K562 (cell line): ENCODE results near the gene HSPA6. TPM values are rescaled to one million over a fixed set of nuclear protein-coding genes. Genes with fewer than 3 reads are reported as not detected.

Experiments
- BRCA1 ChIP-seq, 2 experiments: fragments of 450-650 bp in 1 of 2; sonication (generic) in 1 of 2; formaldehyde crosslinking in 1 of 2; IDR thresholded peaks; 2 replicates each; pipeline versions ENCODE4 v1.5.0 to v1.6.1; 2017 to 2020; ENCODE audit warnings: mild to moderate bottlenecking in 1 of 2, missing genetic modification reagents in 1 of 2
- CBFA2T2 ChIP-seq: fragments of 450-650 bp; conservative IDR thresholded peaks from 2 replicates; pipeline ENCODE4 v1.6.1; 2017; ENCODE audit warnings: mild to moderate bottlenecking
- ETV1 ChIP-seq: fragments of 450-650 bp; conservative IDR thresholded peaks from 2 replicates; pipeline ENCODE4 v1.6.1; 2016; ENCODE audit warnings: missing genetic modification characterization, control low read depth, low read depth, missing compliant biosample characterization
- FOSL1 ChIP-seq: fragments of 200-800 bp; sonication (Bioruptor generic); conservative IDR thresholded peaks from 2 replicates; pipeline ENCODE4 v1.6.1; 2016; ENCODE audit warnings: missing genetic modification characterization, missing compliant biosample characterization
- HDAC8 ChIP-seq: fragments of 450-650 bp; IDR thresholded peaks from 2 replicates; pipeline ENCODE4 v1.6.1; 2016; ENCODE audit warnings: mild to moderate bottlenecking, missing genetic modification characterization, moderate library complexity, missing compliant biosample characterization
- MAZ ChIP-seq, 2 experiments: fragments of 450-650 bp in 1 of 2; sonication (generic) in 1 of 2; formaldehyde crosslinking; IDR thresholded peaks in 1 of 2; conservative IDR thresholded peaks in 1 of 2; 2 replicates each; pipeline versions ENCODE4 v1.4.0 to v1.5.0; 2020; ENCODE audit warnings: mild to moderate bottlenecking in 1 of 2, missing genetic modification reagents in 1 of 2
- MCM2 ChIP-seq: fragments of 450-650 bp; IDR thresholded peaks from 2 replicates; pipeline ENCODE4 v1.6.1; 2017; ENCODE audit warnings: low read depth, mild to moderate bottlenecking
- MLX ChIP-seq, 2 experiments: fragments of 450-650 bp in 1 of 2; sonication (generic) in 1 of 2; formaldehyde crosslinking; conservative IDR thresholded peaks; 2 replicates each; pipeline versions ENCODE4 v1.4.0 to v1.8.1; 2020 to 2022; ENCODE audit warnings: mild to moderate bottlenecking in 1 of 2, missing genetic modification reagents in 1 of 2
- MTA3 ChIP-seq: fragments of 450-650 bp; formaldehyde crosslinking; IDR thresholded peaks from 2 replicates; pipeline ENCODE4 v1.6.1; 2017; ENCODE audit warnings: mild to moderate bottlenecking, borderline replicate concordance
- NEUROD1 ChIP-seq: fragments of 150-350 bp; IDR thresholded peaks from 2 replicates; pipeline ENCODE4 v1.6.1; 2014; ENCODE audit warnings: borderline replicate concordance, low read length, low read depth; ENCODE audit not compliant: partially characterized antibody
- RBFOX2 ChIP-seq: fragments of 200-400 bp; formaldehyde crosslinking; IDR thresholded peaks from 2 replicates; pipeline ENCODE4 v1.6.1; 2017; ENCODE audit warnings: low read depth, mild to moderate bottlenecking, low read length, moderate library complexity
- REST ChIP-seq, 2 experiments: fragments of 450-650 bp; formaldehyde crosslinking in 1 of 2; IDR thresholded peaks; 2 replicates each; pipeline versions ENCODE4 v1.4.0 to v1.6.1; 2014 to 2020; ENCODE audit warnings: mild to moderate bottlenecking in 2 of 2, borderline replicate concordance in 1 of 2, low read depth in 1 of 2
- SREBF1 ChIP-seq: fragments of 150-350 bp; IDR thresholded peaks from 2 replicates; pipeline ENCODE4 v1.6.1; 2014; ENCODE audit warnings: antibody characterized with exemption, low read depth, low read length, borderline replicate concordance
- THRAP3 ChIP-seq: fragments of 450-650 bp; IDR thresholded peaks from 2 replicates; pipeline ENCODE4 v1.6.1; 2016; ENCODE audit warnings: mild to moderate bottlenecking, inconsistent platforms, borderline replicate concordance
- ZBTB33 ChIP-seq: sonication (generic); formaldehyde crosslinking; IDR thresholded peaks from 2 replicates; pipeline ENCODE4 v1.8.1; 2023; ENCODE audit warnings: mild to moderate bottlenecking, missing genetic modification reagents
- ZNF134 ChIP-seq: fragments of 250-450 bp; sonication (Bioruptor Pico); conservative IDR thresholded peaks from 2 replicates; pipeline ENCODE4 v1.4.0; 2020
- ZNF174 ChIP-seq: fragments of 250-450 bp; sonication (Bioruptor Pico); IDR thresholded peaks from 2 replicates; pipeline ENCODE4 v1.4.0; 2020; ENCODE audit warnings: mild to moderate bottlenecking
- ZNF175 ChIP-seq: fragments of 200-800 bp; sonication (Bioruptor generic); IDR thresholded peaks from 2 replicates; pipeline ENCODE4 v1.6.1; 2016; ENCODE audit warnings: low read depth, mild to moderate bottlenecking, missing genetic modification characterization, missing compliant biosample characterization
- polyA plus RNA-seq, 8 experiments: library from polyadenylated mRNA; depleted of rRNA in 4 of 8; stranded (reverse) in 5 of 8; unstranded in 3 of 8; fragments of >200 nt; fragmentation: Nextera tagmentation in 2 of 8; fragmentation: Illumina TruSeq in 1 of 8; extraction: Ambion mirVana in 2 of 8; extraction: Trizol in 1 of 8; gene quantifications; 2 replicates each; pipeline versions ENCODE4 v1.2.1 to v1.2.3, GENCODE V29; 2011 to 2014; ENCODE audit warnings: inconsistent platforms in 1 of 8, missing spikeins in 1 of 8
- total RNA-seq, 7 experiments: library from RNA; depleted of rRNA in 6 of 7; stranded (reverse); fragments of >200 nt in 6 of 7; fragmentation: Illumina TruSeq in 2 of 7; extraction: Trizol in 2 of 7; gene quantifications; 2 replicates each; pipeline versions ENCODE4 v1.2.1 to v1.2.3, GENCODE V29; 2011 to 2021; ENCODE audit warnings: low replicate concordance in 1 of 7

The HSPA6 gene
- total and polyA plus RNA-seq, 9 of the 15 experiments (the other 6 are each of a cell fraction or from before 2014, with no cell fraction given), result 0.15 to 10.0 (median 2.4) TPM

- TF ChIP-seq NEUROD1, result no peak
- no peak for TF ChIP-seq SREBF1
- no peak for TF ChIP-seq FOSL1 (tag)
- no peak for TF ChIP-seq THRAP3
- peak; percentile 62; the same call in 1 of the 2 replicates for TF ChIP-seq ZNF175 (CRISPR knock-in tag)
- no peak for TF ChIP-seq ETV1
- no peak for TF ChIP-seq ZNF134 (CRISPR knock-in tag)
- TF ChIP-seq BRCA1 (IDR thresholded peaks at IDR 0.05), result no peak
- TF ChIP-seq BRCA1 (CRISPR knock-in tag; IDR thresholded peaks at IDR 0.05), result no peak
- TF ChIP-seq MAZ (CRISPR knock-in tag; conservative IDR thresholded peaks at IDR 0.05 in 1 of 2, IDR thresholded peaks at IDR 0.05 in 1 of 2), result no peak
- TF ChIP-seq HDAC8, result no peak
- no peak for TF ChIP-seq RBFOX2
- TF ChIP-seq REST (IDR thresholded peaks at IDR 0.05; ENCODE audit: borderline replicate concordance), result no peak
- no peak for TF ChIP-seq REST (CRISPR knock-in tag; IDR thresholded peaks at IDR 0.05; ENCODE audit: low read depth)
- 0 out of 2 replicates have a peak, but pooled peaks have one; percentile 9 for TF ChIP-seq MTA3
- TF ChIP-seq ZNF174 (CRISPR knock-in tag), result no peak
- no peak for TF ChIP-seq ZBTB33
- no peak for TF ChIP-seq MLX (CRISPR knock-in tag; conservative IDR thresholded peaks at IDR 0.05)
- TF ChIP-seq CBFA2T2, result no peak
- TF ChIP-seq MCM2, result no peak
Observed at GRCh38 chr1:161505686-161506085, 18.7 kb upstream of the HSPA6 start (continued).
